IMR-90 (cell line): ENCODE results near the gene INPP5A. TPM values are rescaled to one million over a fixed set of nuclear protein-coding genes. Genes with fewer than 3 reads are reported as not detected.

Experiments used
- ATAC-seq: fragments of 200-7000 bp; cut with Tn5 transposase; 2 replicates; pipeline ENCODE4 v1.9.1; 2020; ENCODE audit warnings: low read depth, mild to moderate bottlenecking, moderate library complexity
- BruUV-seq: library from RNA; stranded (reverse); fragments of 400-500 nt; replicated peaks from 2 replicates; lab custom pipeline; 2021; lab: Mats Ljungman, UMichigan
- CTCF ChIA-PET: fragments of 300-600 bp; formaldehyde crosslinking; extraction: SDS; loops from one replicate; lab custom pipeline; 2021; ENCODE audit warnings: antibody characterized with exemption; lab: Yijun Ruan, JAX
- POLR2A ChIA-PET: fragments of 300-600 bp; sonication (Branson Sonifier 250); formaldehyde crosslinking; loops from one replicate; lab custom pipeline; 2022; ENCODE audit warnings: antibody characterized with exemption; ENCODE audit not compliant: unreplicated experiment; lab: Charles Lee
- DNase-seq: peaks from one replicate; pipeline ENCODE4 v3.0.0; 2013
- H2AFZ ChIP-seq: replicated peaks from 2 replicates; pipeline ENCODE3; 2013; ENCODE audit warnings: low read length, mild to moderate bottlenecking; ENCODE audit not compliant: poor library complexity
- H2AK5ac ChIP-seq: 2 replicates; pipeline ENCODE4 v1.6.1; 2013; ENCODE audit warnings: low read depth, low read length, inconsistent platforms
- H2AK9ac ChIP-seq: replicated peaks from 2 replicates; pipeline ENCODE3; 2013; ENCODE audit warnings: mild to moderate bottlenecking, low read depth, low read length, moderate library complexity; ENCODE audit not compliant: poor library complexity
- H2BK120ac ChIP-seq: 2 replicates; pipeline ENCODE4 v1.6.1; 2013; ENCODE audit warnings: low read depth, low read length, inconsistent platforms
- H2BK15ac ChIP-seq: 3 replicates; pipeline ENCODE4 v1.6.1; 2013; ENCODE audit warnings: low read depth, low read length, inconsistent platforms
- H2BK20ac ChIP-seq: 2 replicates; pipeline ENCODE4 v1.6.1; 2013; ENCODE audit warnings: low read depth, mild to moderate bottlenecking, inconsistent platforms, low read length, moderate library complexity
- H2BK5ac ChIP-seq: 2 replicates; pipeline ENCODE4 v1.6.1; 2013; ENCODE audit warnings: mild to moderate bottlenecking, low read depth, low read length, inconsistent platforms; ENCODE audit not compliant: poor library complexity, severe bottlenecking
- H3K14ac ChIP-seq: replicated peaks from 2 replicates; pipeline ENCODE4 v1.6.1; 2013; ENCODE audit warnings: low read depth, low read length, inconsistent platforms
- H3K18ac ChIP-seq: 2 replicates; pipeline ENCODE4 v1.6.1; 2013; ENCODE audit warnings: low read depth, low read length, control low read depth
- H3K23ac ChIP-seq: 2 replicates; pipeline ENCODE4 v1.6.1; 2013; ENCODE audit warnings: low read depth, low read length, inconsistent platforms
- H3K27ac ChIP-seq: 2 replicates; pipeline ENCODE4 v1.5.1; 2013; ENCODE audit warnings: mild to moderate bottlenecking, control low read depth, low read length; ENCODE audit not compliant: insufficient read depth
- H3K27me3 ChIP-seq: 2 replicates; pipeline ENCODE4 v1.6.1; 2013; ENCODE audit warnings: low read length; ENCODE audit not compliant: control insufficient read depth, insufficient read depth
- H3K36me3 ChIP-seq: 2 replicates; pipeline ENCODE4 v1.6.1; 2013; ENCODE audit warnings: low read length, mixed read lengths; ENCODE audit not compliant: control insufficient read depth, insufficient read depth
- H3K4ac ChIP-seq: 2 replicates; pipeline ENCODE4 v1.6.1; 2013; ENCODE audit warnings: low read depth, low read length, inconsistent platforms
- H3K4me1 ChIP-seq: 2 replicates; pipeline ENCODE4 v1.6.1; 2013; ENCODE audit warnings: low read length, mixed read lengths; ENCODE audit not compliant: control insufficient read depth, insufficient read depth
- H3K4me2 ChIP-seq: 2 replicates; pipeline ENCODE4 v1.6.1; 2013; ENCODE audit warnings: low read depth, mild to moderate bottlenecking, control low read depth, low read length, moderate library complexity
- H3K4me3 ChIP-seq: 2 replicates; pipeline ENCODE4 v1.5.1; 2013; ENCODE audit warnings: low read depth, mild to moderate bottlenecking, control low read depth, low read length, moderate library complexity; ENCODE audit not compliant: insufficient read depth
- H3K56ac ChIP-seq: 2 replicates; pipeline ENCODE4 v1.6.1; 2013; ENCODE audit warnings: low read length, inconsistent platforms; ENCODE audit not compliant: insufficient read depth; ENCODE audit errors: extremely low read depth
- H3K79me1 ChIP-seq, 2 experiments: 2 replicates each; pipeline ENCODE4 v1.6.1; 2013; ENCODE audit warnings: low read length in 2 of 2, inconsistent platforms in 1 of 2, low read depth in 1 of 2
- H3K9ac ChIP-seq: 2 replicates; pipeline ENCODE4 v1.6.1; 2013; ENCODE audit warnings: low read depth, low read length, control low read depth
- H3K9me1 ChIP-seq: 2 replicates; pipeline ENCODE4 v1.6.1; 2013; ENCODE audit warnings: low read length, inconsistent platforms; ENCODE audit not compliant: insufficient read depth
- H3K9me3 ChIP-seq: 2 replicates; pipeline ENCODE4 v1.6.1; 2013; ENCODE audit warnings: low read length; ENCODE audit not compliant: control insufficient read depth, insufficient read depth
- H4K20me1 ChIP-seq: 2 replicates; pipeline ENCODE4 v1.6.1; 2013; ENCODE audit warnings: low read length, inconsistent platforms; ENCODE audit not compliant: insufficient read depth
- H4K5ac ChIP-seq: 2 replicates; pipeline ENCODE4 v1.6.1; 2013; ENCODE audit warnings: mild to moderate bottlenecking, low read depth, low read length, control low read depth
- H4K8ac ChIP-seq, 2 experiments: 2 replicates each; pipeline ENCODE4 v1.6.1; 2013; ENCODE audit warnings: low read depth in 2 of 2, low read length in 2 of 2, control low read depth in 1 of 2, inconsistent platforms in 1 of 2
- H4K91ac ChIP-seq: 2 replicates; pipeline ENCODE4 v1.6.1; 2013; ENCODE audit warnings: low read depth, low read length, inconsistent platforms; ENCODE audit not compliant: insufficient read depth
- BHLHE40 ChIP-seq: fragments of 150-350 bp; IDR thresholded peaks from 2 replicates; pipeline ENCODE4 v1.6.1; 2016; ENCODE audit warnings: mild to moderate bottlenecking, low read depth, low read length
- CEBPB ChIP-seq: IDR thresholded peaks from 2 replicates; pipeline ENCODE4 v1.6.1; 2012; ENCODE audit warnings: low read depth, low read length, improper control_type of control experiment
- FOS ChIP-seq: fragments of 150-350 bp; IDR thresholded peaks from 2 replicates; pipeline ENCODE4 v1.6.1; 2016; ENCODE audit warnings: low read depth, low read length
- MAFK ChIP-seq: IDR thresholded peaks from 2 replicates; pipeline ENCODE4 v1.6.1; 2012; ENCODE audit warnings: low read depth, low read length, improper control_type of control experiment
- MAZ ChIP-seq: IDR thresholded peaks from 2 replicates; pipeline ENCODE4 v1.6.1; 2012; ENCODE audit warnings: low read depth, mild to moderate bottlenecking, low read length, improper control_type of control experiment, moderate library complexity, borderline replicate concordance
- MXI1 ChIP-seq: IDR thresholded peaks from 2 replicates; pipeline ENCODE4 v1.6.1; 2012; ENCODE audit warnings: low read depth, mild to moderate bottlenecking, low read length, moderate library complexity, borderline replicate concordance
- POLR2A ChIP-seq: IDR thresholded peaks from 2 replicates; pipeline ENCODE4 v1.6.1; 2012; ENCODE audit warnings: mild to moderate bottlenecking, low read depth, low read length
- RCOR1 ChIP-seq: IDR thresholded peaks from 2 replicates; pipeline ENCODE4 v1.6.1; 2012; ENCODE audit warnings: mild to moderate bottlenecking, low read length, improper control_type of control experiment; ENCODE audit not compliant: insufficient replicate concordance
- RFX5 ChIP-seq: IDR thresholded peaks from 2 replicates; pipeline ENCODE4 v1.8.0; 2012; ENCODE audit warnings: low read depth, mild to moderate bottlenecking, low read length, moderate library complexity
- SMC3 ChIP-seq: fragments of 150-350 bp; IDR thresholded peaks from 2 replicates; pipeline ENCODE4 v1.6.1; 2016; ENCODE audit warnings: low read depth, mild to moderate bottlenecking, antibody characterized with exemption, low read length, moderate library complexity
- WGBS, 2 experiments: methylation state at CpG; one replicate each; pipeline versions ENCODE4 v1.1.5 to v1.1.7; 2013; ENCODE audit warnings: missing lambda C conversion rate in 2 of 2; ENCODE audit not compliant: insufficient read length in 1 of 2; ENCODE audit errors: extremely low coverage in 2 of 2; 5-methylcytosine and 5-hydroxymethylcytosine counted together
- dilution Hi-C: fragments of 300-500 bp; cut with HindIII; formaldehyde crosslinking; loops from one replicate; pipeline ENCODE4 v1.14.3; 2018; ENCODE audit warnings: low sequenced_read_pairs; ENCODE audit not compliant: unreplicated experiment
- in situ Hi-C: fragments of 300-500 bp; cut with MboI; formaldehyde crosslinking; loops from 3 replicates; pipeline ENCODE4 v1.14.3; 2019; ENCODE audit warnings: low sequenced_read_pairs, inconsistent platforms, mixed read lengths
- intact Hi-C: fragments of 100-400 bp; cut with micrococcal nuclease; formaldehyde crosslinking; loops from 2 replicates; pipeline ENCODE4 v1.10.0; 2022
- polyA plus RNA-seq, 3 experiments: library from polyadenylated mRNA; depleted of rRNA; stranded (reverse); fragments of >200 nt; gene quantifications; 2 replicates each; pipeline ENCODE4 v1.2.3, GENCODE V29; 2012; ENCODE audit warnings: low replicate concordance in 1 of 3
- total RNA-seq: library from RNA; depleted of rRNA; stranded (reverse); fragments of >200 nt; gene quantifications from 2 replicates; pipeline ENCODE4 v1.2.3, GENCODE V29; 2012
- TF ChIP-seq, protein P1 (sequence below): conservative IDR thresholded peaks from 2 replicates; pipeline ENCODE4 v1.5.1; 2012; ENCODE audit warnings: mild to moderate bottlenecking, low read depth, low read length, improper control_type of control experiment
- TF ChIP-seq, protein P2 (sequence below): fragments of 150-350 bp; IDR thresholded peaks from 2 replicates; pipeline ENCODE4 v1.6.1; 2016; ENCODE audit warnings: low read depth, mild to moderate bottlenecking, low read length, moderate library complexity, borderline replicate concordance

INPP5A gene
- total and polyA plus RNA-seq, 2 of the 4 experiments (the other 2 are of a cell fraction), result 21.4 to 36.7 TPM

DNA sequence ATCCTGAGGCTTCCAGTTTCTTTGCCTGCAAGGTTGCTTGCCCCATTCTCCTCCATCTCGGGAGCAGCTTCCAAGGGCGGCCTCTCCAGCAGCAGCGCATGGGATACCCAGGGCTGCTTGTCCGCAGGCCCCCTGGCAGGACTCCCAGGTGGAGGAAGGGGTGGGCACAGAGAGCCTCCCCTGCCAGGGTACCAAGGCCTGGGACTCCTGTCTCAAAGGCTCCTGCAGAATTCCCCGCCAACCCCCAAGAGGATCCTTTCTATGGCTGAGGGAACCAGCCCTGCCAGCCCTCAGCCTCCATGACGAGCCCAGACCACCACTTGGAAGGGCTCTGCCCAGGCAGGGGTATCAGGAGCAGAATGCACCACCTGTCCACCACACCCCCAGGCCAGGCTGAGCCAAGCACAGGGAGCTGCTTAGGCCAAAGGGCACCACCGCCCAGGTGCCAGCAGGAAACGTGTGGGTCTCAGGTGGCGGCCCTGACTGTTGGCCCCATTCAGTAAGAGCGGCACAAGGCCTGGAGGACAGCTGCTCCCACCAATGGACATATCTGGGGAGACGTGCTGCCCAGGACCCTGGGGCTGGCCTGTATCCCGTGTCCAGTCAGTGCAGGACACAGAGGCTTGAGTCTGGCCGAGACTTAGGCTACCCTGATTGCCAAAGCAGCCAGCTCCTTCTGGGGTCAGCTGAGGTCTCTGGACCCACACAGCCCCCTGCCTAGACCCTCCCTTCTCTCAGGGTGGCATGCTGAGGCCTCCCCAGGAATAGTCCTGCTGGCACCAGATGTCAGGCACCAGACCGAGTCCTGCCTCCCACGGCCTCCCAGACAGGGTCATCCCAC is 33.8 kb upstream of the INPP5A start:
- Histone ChIP-seq H3K18ac (no peak overlapping the region), H3K27me3 (peaks cover 23% of the 10 kb centered on the region), H3K9me3 (no peaks in the 10 kb centered on the region), H2BK5ac (no peak overlapping the region), H4K5ac (no peak overlapping the region), H4K20me1 (no peaks in the 10 kb centered on the region), H3K56ac (no peak overlapping the region), H2BK20ac (no peak overlapping the region), H2AK9ac (no peak overlapping the region), H4K8ac (no peak overlapping the region), H3K36me3 (no peaks in the 10 kb centered on the region), H2AK5ac (no peak overlapping the region), H3K14ac (no peak overlapping the region), H3K4ac (no peak overlapping the region), H3K9ac (no peak overlapping the region), H3K23ac (no peak overlapping the region), H3K9me1 (no peaks in the 10 kb centered on the region), H2BK15ac (no peak overlapping the region), H2BK120ac (no peak overlapping the region), H3K27ac (no peak overlapping the region), H3K4me3 (no peak overlapping the region), H4K91ac (no peak overlapping the region), H3K4me2 (no peak overlapping the region), H3K4me1 (no peaks in the 10 kb centered on the region; the same call in 1 of the 2 replicates), H2AFZ (no peak overlapping the region), H3K79me1 (no peaks in the 10 kb centered on the region)
- TF ChIP-seq POLR2A, result no peak
- TF ChIP-seq, protein P1, sequence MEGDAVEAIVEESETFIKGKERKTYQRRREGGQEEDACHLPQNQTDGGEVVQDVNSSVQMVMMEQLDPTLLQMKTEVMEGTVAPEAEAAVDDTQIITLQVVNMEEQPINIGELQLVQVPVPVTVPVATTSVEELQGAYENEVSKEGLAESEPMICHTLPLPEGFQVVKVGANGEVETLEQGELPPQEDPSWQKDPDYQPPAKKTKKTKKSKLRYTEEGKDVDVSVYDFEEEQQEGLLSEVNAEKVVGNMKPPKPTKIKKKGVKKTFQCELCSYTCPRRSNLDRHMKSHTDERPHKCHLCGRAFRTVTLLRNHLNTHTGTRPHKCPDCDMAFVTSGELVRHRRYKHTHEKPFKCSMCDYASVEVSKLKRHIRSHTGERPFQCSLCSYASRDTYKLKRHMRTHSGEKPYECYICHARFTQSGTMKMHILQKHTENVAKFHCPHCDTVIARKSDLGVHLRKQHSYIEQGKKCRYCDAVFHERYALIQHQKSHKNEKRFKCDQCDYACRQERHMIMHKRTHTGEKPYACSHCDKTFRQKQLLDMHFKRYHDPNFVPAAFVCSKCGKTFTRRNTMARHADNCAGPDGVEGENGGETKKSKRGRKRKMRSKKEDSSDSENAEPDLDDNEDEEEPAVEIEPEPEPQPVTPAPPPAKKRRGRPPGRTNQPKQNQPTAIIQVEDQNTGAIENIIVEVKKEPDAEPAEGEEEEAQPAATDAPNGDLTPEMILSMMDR, result no peak
- TF ChIP-seq MAFK, result no peak
- TF ChIP-seq MXI1, result no peak
- no peak for TF ChIP-seq FOS
- no peak for TF ChIP-seq RFX5
- no peak for TF ChIP-seq MAZ
- no peak for TF ChIP-seq CEBPB
- TF ChIP-seq SMC3, result no peak
- TF ChIP-seq BHLHE40, result no peak
- TF ChIP-seq RCOR1, result no peak
- TF ChIP-seq, protein P2, sequence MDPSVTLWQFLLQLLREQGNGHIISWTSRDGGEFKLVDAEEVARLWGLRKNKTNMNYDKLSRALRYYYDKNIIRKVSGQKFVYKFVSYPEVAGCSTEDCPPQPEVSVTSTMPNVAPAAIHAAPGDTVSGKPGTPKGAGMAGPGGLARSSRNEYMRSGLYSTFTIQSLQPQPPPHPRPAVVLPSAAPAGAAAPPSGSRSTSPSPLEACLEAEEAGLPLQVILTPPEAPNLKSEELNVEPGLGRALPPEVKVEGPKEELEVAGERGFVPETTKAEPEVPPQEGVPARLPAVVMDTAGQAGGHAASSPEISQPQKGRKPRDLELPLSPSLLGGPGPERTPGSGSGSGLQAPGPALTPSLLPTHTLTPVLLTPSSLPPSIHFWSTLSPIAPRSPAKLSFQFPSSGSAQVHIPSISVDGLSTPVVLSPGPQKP, result no peak
- DNase-seq, result no peak
- POLR2A ChIA-PET, result no interaction called here
- no peak for ATAC-seq
- BruUV-seq, result no TSS peak
- 79% methylated on average over 10 of the region's 15 CpGs; no CpG with 5 or more reads in 1 of the 2 experiments for WGBS, 2 experiments
- intact Hi-C loops, result loop anchor here (1.0 kb wide), 1 partner anchor 20 kb away; no protein-coding TSS in a partner anchor
- in situ Hi-C loops, result no loop called here
- CTCF ChIA-PET, result no interaction called here
- dilution Hi-C loops, result no loop called here
